Stimulated activated CD8-positive, alpha-beta memory T cell treated with anti-CD3 and anti-CD28 coated beads, Interleukin-7, amount 100 ng/mL, for 1 hour (primary cell): ENCODE data around the gene FGF2.
"Not testable (repeated sequence)": the region's sequence is repeated elsewhere in the genome, so short reads cannot be mapped to it uniquely, and the experiment has no call there.

Source experiments
- DNase-seq, 2 donors: peaks; one replicate each; pipeline ENCODE4 v3.0.0-alpha.2; 2020; ENCODE audit warnings: low read depth in 2 of 2

The FGF2 gene

DNA sequence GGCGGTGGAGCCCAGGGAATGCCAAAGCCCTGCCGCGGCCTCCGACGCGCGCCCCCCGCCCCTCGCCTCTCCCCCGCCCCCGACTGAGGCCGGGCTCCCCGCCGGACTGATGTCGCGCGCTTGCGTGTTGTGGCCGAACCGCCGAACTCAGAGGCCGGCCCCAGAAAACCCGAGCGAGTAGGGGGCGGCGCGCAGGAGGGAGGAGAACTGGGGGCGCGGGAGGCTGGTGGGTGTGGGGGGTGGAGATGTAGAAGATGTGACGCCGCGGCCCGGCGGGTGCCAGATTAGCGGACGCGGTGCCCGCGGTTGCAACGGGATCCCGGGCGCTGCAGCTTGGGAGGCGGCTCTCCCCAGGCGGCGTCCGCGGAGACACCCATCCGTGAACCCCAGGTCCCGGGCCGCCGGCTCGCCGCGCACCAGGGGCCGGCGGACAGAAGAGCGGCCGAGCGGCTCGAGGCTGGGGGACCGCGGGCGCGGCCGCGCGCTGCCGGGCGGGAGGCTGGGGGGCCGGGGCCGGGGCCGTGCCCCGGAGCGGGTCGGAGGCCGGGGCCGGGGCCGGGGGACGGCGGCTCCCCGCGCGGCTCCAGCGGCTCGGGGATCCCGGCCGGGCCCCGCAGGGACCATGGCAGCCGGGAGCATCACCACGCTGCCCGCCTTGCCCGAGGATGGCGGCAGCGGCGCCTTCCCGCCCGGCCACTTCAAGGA lies at the start of gene FGF2:
Gene FGF2 (plus strand): TSS at position 279 of the 705 bp plus-strand sequence. CDS start 344 bp downstream, at position 623.
- DNase-seq, result no peak

DNA sequence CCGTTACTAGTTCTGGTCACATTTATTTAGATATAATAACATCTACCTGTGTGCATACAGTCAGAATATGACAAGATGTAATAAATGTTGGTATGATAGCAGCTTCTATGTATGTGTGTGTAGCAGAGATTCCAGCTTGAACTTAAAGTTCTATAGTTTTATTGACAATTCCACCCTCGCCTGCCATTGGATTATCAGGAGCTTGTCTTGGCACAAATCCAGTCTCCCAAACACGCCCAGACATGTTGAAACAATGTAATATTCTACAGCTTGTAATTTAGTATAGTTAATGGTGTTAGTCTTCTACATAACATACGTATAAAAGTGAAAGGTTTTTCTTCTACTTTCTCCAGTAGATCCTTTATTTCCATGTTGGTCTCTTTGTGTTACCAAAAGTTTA lies 49.7 kb upstream of the FGF2 start:
- no peak for DNase-seq

DNA sequence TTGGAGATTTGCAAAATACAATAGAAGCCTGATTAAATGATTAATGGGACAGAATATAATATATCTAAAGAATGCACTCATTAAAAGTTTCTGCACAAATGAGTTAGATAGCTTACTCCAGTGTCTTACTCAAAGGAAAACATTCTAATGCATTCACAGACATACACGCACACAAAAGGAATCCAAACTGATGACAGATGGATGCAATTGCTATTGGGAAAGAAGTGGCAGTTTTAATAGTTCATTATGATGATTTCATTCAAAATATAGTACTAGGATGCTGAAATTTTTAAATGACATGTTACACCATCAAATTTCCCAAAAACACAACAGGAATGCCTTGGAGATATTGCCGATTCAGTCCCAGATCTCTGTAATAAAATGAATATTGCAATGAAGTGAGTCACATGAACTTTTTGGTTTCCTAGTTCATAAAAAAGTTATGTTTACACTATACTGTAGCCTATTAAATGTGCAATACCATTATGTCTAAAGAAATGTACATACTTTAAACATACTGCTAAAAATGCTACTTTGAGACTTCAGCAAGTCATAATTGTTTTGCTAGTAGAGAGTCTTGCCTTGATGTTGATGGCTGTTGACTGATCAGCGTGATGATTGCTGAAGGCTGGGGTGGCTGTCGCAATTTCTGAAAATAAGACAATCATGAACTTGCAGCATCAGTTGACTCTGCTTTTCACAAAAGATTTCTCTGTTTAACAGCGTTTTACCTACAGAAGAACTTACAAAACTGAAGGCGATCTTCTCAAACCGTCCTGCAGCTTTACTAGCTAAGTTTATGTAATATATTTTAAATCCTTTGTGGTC lies 48.6 kb upstream of the FGF2 start:
- DNase-seq, result no peak

DNA sequence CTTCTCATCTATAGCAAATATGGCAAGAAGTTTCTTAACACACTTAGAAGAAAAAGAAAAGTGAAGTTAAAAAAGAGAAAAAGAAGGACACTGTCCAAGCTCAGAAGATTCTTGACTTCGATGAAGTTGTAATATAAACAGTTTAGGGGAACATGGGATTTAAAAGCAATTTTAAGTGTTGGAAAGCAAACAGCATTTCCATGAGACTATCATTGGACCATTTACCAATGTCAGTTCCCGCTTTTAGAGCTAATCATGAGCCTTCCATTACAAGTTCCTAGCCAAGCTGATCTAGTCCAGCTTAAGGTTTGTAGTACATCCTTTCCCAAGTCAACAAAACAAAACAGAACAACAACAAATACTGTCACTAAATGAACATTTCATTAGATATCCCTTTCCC lies 45.1 kb upstream of the FGF2 start:
- no peak for DNase-seq

GRCh38 chr4:122783301-122784215 lies 43.1 kb upstream of the FGF2 start:
- DNase-seq, result no peak

GRCh38 chr4:122784261-122784660 lies 42.4 kb upstream of the FGF2 start:
- DNase-seq, result no peak

DNA sequence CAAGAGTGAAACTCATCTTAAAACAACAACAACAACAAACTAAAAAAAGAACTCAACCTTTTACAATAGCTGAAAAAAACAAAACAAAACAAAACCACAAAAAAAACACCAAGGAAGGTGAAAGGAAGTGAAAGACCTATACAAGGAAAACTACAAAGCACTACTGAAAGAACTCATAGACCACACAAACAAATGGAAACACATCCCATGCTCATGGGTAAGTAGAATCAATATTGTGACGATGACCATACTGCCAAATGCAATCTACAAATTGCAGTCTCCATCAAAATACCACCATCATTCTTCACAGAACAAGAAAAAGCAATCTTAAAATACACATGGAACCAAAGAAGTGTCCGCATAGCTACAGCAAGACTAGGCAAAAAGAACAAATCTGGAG lies 41.5 kb upstream of the FGF2 start:
- no peak for DNase-seq

- not testable (repeated sequence) for DNase-seq
Measured at GRCh38 chr4:122786296-122786695, 40.3 kb upstream of the FGF2 start.

DNA sequence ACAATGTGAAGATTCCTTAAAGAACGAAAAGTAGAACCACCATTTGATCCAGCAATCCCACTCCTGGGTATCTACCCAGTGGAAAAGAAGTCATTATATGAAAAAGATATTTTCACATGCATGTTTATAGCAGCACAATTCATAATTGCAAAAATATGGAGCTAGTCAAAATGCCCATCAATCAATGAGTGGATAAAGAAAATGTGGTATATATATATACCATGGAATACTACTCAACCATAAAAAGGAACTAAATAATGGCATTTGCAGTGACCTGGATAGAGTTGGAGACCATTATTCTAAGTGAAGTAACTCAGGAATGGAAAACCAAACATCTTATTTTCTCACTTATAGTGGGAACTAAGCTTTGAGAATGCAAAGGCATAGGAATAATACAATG lies 39.7 kb upstream of the FGF2 start:
- DNase-seq, result not testable (repeated sequence)

- DNase-seq, result no peak
Measured at GRCh38 chr4:122787940-122788339, 38.7 kb upstream of the FGF2 start.

- DNase-seq, result no peak
Measured at GRCh38 chr4:122788935-122789334, 37.7 kb upstream of the FGF2 start.

GRCh38 chr4:122793811-122794210 lies 32.8 kb upstream of the FGF2 start:
- DNase-seq, result no peak

DNA sequence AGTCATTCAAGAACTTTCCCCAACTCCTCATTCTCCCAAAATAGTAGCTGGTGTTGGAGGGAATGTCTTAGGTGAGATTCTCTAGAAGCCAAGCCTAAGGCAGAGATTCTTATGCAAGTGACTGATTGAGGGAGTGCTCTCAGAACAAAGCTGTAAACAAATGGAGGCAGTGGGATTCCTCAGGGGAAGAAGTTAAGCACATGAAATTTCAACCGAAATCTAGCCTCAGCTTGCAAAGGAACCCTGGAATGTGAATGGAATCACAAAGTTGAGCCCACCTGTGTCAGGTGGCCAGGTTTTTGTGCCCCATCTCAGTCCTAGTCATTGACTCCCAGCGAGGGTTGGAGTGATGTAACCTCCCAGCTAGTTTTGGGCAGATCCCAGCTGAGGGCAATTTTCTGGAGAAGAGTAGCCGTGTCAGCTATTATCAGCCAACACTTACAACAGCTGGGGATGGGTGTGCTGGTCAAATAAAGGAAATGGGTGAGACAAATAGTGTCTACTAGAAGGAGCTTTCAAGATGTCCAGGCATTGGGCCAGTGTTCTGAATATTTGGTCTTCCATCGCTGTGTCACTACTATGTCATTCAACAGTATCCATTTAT lies 29.7 kb upstream of the FGF2 start:
- no peak for DNase-seq

DNA sequence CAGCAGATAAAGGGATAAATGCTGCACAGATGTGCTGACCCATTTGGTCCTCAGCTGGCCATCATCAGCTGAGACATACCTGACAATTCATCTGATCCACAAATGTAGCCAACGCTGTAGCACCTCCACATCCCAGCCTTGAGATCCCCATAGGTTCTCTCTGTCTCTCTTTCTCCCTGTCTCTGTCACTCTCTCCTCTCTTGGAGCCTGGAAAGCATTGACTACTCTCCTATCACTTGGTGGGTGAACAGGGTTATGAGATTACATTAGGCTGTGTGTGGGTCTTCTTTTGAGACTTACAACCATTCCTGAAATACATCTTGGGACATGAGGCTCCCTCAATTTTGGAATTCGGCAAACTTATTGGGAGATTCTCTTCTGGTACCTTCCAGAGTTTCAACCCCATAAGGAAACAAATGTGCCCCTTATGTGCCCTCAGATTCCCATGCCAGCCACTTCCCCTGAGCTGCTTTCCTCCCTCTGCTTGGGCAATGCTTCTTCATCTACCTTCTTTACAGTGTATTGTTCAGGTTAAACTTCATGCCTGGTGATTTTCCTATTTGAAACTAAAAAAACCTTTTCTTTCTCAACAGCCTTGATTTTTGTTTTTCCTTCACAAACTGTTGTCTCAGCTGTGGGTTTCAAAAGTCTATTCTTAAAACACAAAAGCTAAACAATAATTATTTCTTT lies 29.1 kb upstream of the FGF2 start:
- no peak for DNase-seq

DNA sequence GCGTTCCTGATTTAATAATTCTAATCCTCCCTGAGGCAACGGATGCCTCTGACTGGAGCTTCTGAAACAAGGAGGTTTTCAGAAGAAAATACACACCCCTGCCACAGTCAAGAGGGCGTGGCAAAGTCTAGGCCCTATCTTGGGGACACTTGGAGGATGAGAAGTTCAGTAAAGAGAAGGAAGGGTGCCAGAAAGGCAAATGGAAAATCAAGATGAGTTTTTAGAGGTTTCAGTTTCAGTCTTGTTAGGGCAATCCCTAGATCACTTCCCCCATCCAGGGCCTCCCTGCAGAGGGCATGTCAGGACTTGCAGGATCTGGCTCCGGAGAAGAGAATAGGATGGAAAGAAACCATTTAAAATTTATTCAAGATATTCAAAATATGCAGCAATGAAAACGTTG lies 28.5 kb upstream of the FGF2 start:
- no peak for DNase-seq

DNA sequence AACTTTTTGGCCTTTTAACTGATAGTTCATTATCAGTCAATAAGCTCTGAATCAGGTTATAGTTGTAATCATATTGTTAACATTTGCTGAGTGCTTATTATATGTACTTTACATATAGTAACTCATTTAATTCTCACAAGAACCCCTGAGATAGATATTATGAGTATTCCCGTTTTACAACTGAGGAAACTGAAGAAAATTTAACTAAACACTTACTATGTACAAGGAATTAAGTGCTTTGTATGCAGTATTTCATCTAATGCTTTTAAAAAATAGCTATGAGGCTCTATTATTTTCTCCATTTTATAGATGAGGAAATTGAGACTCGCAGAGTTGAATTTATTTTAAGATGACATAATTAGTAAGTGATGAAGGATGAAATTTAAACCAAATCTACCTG lies 27.7 kb upstream of the FGF2 start:
- DNase-seq, result no peak

- no peak for DNase-seq
Measured at GRCh38 chr4:122803788-122804208, 22.8 kb upstream of the FGF2 start.

GRCh38 chr4:122806981-122807679 lies 19.5 kb upstream of the FGF2 start:
- DNase-seq, result no peak

DNA sequence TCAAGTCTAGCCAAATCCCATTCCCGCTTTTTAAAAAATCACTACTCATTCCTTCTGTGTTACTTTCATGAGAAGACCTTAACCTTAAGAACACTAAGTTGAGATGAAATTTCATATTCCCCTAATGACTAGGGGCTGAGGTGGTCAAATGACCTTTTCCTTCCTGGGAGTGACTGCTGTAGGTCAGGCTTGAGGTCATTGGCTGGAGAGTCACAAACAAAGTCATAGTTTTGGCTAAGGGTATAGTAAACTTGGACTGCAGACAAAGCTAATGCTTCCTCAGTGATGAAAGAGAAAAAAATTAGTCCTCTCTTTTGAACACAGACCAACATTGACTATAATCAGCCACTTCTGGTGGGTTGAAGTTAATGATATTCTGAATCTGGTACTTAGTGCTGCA lies 16.0 kb upstream of the FGF2 start:
- no peak for DNase-seq

GRCh38 chr4:122811781-122812180 lies 14.8 kb upstream of the FGF2 start:
- not testable (repeated sequence) for DNase-seq
